B cell (primary cell): ENCODE data around the gene STRADA. TPM values are rescaled to one million over a fixed set of nuclear protein-coding genes. Genes with fewer than 3 reads are reported as not detected.
A peak's percentile ranks its signal among the peaks of the same experiment; 100 is the strongest.

ENCODE experiments used
- ATAC-seq: fragments of 200-7000 bp; cut with Tn5 transposase; one replicate; pipeline ENCODE4 v1.10.0; 2021; ENCODE audit warnings: low read depth, mild to moderate bottlenecking, moderate number of reproducible peaks, moderate library complexity
- CTCF ChIA-PET: fragments of 350-600 bp; sonication (Branson Sonifier 250); formaldehyde crosslinking; loops from one replicate; lab custom pipeline; 2021; ENCODE audit warnings: antibody characterized with exemption, inconsistent platforms; lab: Charles Lee
- POLR2A ChIA-PET: fragments of 350-600 bp; sonication (Branson Sonifier 250); formaldehyde crosslinking; loops from one replicate; lab custom pipeline; 2021; ENCODE audit warnings: antibody characterized with exemption; lab: Charles Lee
- DNase-seq: peaks from one replicate; pipeline ENCODE4 v3.0.0; 2013
- H2AFZ ChIP-seq: 2 replicates; pipeline ENCODE4 v1.6.1; 2012; ENCODE audit warnings: mild to moderate bottlenecking, low read depth, low read length; ENCODE audit not compliant: insufficient read depth, poor library complexity, severe bottlenecking
- H3K27ac ChIP-seq, 2 donors: 1 replicate in 1 of 2; 2 replicates in 1 of 2; pipeline ENCODE4 v1.5.1; 2012 to 2013; ENCODE audit warnings: low read length in 2 of 2, mild to moderate bottlenecking in 2 of 2, moderate library complexity in 1 of 2
- H3K27me3 ChIP-seq, 4 experiments: fragments of 200-600 bp in 1 of 4; sonication (generic) in 1 of 4; replicated peaks in 1 of 4; 1 replicate in 2 of 4; 2 replicates in 2 of 4; pipeline versions ENCODE4 v1.6.1 to v1.7.0; 2013 to 2016; ENCODE audit warnings: low read length in 3 of 4, mild to moderate bottlenecking in 2 of 4, mixed read lengths in 1 of 4, moderate library complexity in 1 of 4; ENCODE audit not compliant: insufficient read depth in 4 of 4, control insufficient read depth in 3 of 4; ENCODE audit errors: control extremely low read depth in 1 of 4
- H3K36me3 ChIP-seq, 2 experiments: replicated peaks in 1 of 2; 1 replicate in 1 of 2; 2 replicates in 1 of 2; pipeline versions ENCODE4 v1.6.1 to v1.7.1; 2013; ENCODE audit warnings: low read length in 1 of 2; ENCODE audit not compliant: insufficient read depth in 2 of 2, control insufficient read depth in 1 of 2; ENCODE audit errors: control extremely low read depth in 1 of 2, extremely low read depth in 1 of 2
- H3K4me1 ChIP-seq, 2 donors: fragments of 200-600 bp in 1 of 2; sonication (generic) in 1 of 2; 1 replicate in 1 of 2; 2 replicates in 1 of 2; pipeline versions ENCODE4 v1.5.1 to v1.6.1; 2013 to 2017; ENCODE audit warnings: low read length in 2 of 2; ENCODE audit not compliant: control insufficient read depth in 2 of 2, insufficient read depth in 2 of 2
- H3K4me2 ChIP-seq: replicated peaks from 2 replicates; pipeline ENCODE3; 2012; ENCODE audit warnings: mild to moderate bottlenecking, low read depth, low read length; ENCODE audit not compliant: poor library complexity, severe bottlenecking
- H3K4me3 ChIP-seq, 5 experiments: fragments of 200-600 bp in 1 of 5; sonication (generic) in 1 of 5; 1 replicate in 3 of 5; 2 replicates in 2 of 5; pipeline versions ENCODE4 v1.5.1 to v1.7.0; 2011 to 2016; ENCODE audit warnings: low read length in 4 of 5, mild to moderate bottlenecking in 4 of 5, low read depth in 2 of 5, control low read depth in 1 of 5, moderate library complexity in 1 of 5; ENCODE audit not compliant: insufficient read depth in 1 of 5; ENCODE audit errors: control extremely low read depth in 1 of 5, extremely low read depth in 1 of 5
- H3K79me2 ChIP-seq: fragments of 200-600 bp; sonication (generic); one replicate; pipeline ENCODE4 v1.6.0; 2016; ENCODE audit warnings: low read length; ENCODE audit not compliant: control insufficient read depth, insufficient read depth
- H3K9ac ChIP-seq: fragments of 200-600 bp; sonication (generic); 2 replicates; pipeline ENCODE4 v1.6.1; 2017; ENCODE audit warnings: mild to moderate bottlenecking, low read length, moderate library complexity
- H3K9me3 ChIP-seq, 3 donors: one replicate each; pipeline versions ENCODE4 v1.6.1 to v1.7.1; 2013; ENCODE audit warnings: low read length in 2 of 3; ENCODE audit not compliant: control insufficient read depth in 2 of 3, insufficient read depth in 1 of 3; ENCODE audit errors: control extremely low read depth in 1 of 3
- H4K20me1 ChIP-seq: 2 replicates; pipeline ENCODE4 v1.6.0; 2012; ENCODE audit warnings: mild to moderate bottlenecking, low read length; ENCODE audit not compliant: insufficient read depth, control insufficient read depth, poor library complexity, severe bottlenecking
- H3K27ac Mint-ChIP-seq: one replicate; pipeline ENCODE4 v1.8.0; 2021; ENCODE audit warnings: mixed read lengths
- H3K27me3 Mint-ChIP-seq: one replicate; pipeline ENCODE4 v1.8.0; 2021; ENCODE audit warnings: mixed read lengths
- H3K4me1 Mint-ChIP-seq: one replicate; pipeline ENCODE4 v1.8.0; 2021; ENCODE audit warnings: mixed read lengths
- H3K4me3 Mint-ChIP-seq: one replicate; pipeline ENCODE4 v1.8.0; 2021; ENCODE audit warnings: mixed read lengths
- H3K9me3 Mint-ChIP-seq: one replicate; pipeline ENCODE4 v1.8.0; 2022; ENCODE audit warnings: mixed read lengths; ENCODE audit not compliant: insufficient read depth
- CTCF ChIP-seq: fragments of 200-600 bp; IDR thresholded peaks from one replicate; pipeline ENCODE4 v1.8.0; 2022; ENCODE audit warnings: antibody characterized with exemption, mild to moderate bottlenecking
- EZH2 ChIP-seq: IDR thresholded peaks from 2 replicates; pipeline ENCODE4 v1.6.1; 2012; ENCODE audit warnings: borderline replicate concordance, low read depth, mild to moderate bottlenecking, moderate library complexity, low read length; ENCODE audit not compliant: insufficient read depth, poor library complexity, severe bottlenecking
- WGBS: methylation state at CpG from one replicate; pipeline ENCODE4 v1.1.5; 2013; ENCODE audit warnings: missing lambda C conversion rate; ENCODE audit not compliant: insufficient coverage; 5-methylcytosine and 5-hydroxymethylcytosine counted together
- intact Hi-C: fragments of 100-400 bp; cut with micrococcal nuclease; formaldehyde crosslinking; loops from one replicate; pipeline ENCODE4 v1.10.0; 2022
- polyA plus RNA-seq: library from polyadenylated mRNA; depleted of rRNA; stranded (reverse); fragments of >200 nt; gene quantifications from 2 replicates; pipeline ENCODE4 v1.2.3, GENCODE V29; 2012
- total RNA-seq, 2 donors: library from RNA; stranded (reverse); fragments of 120-200 nt in 1 of 2; gene quantifications; 1 replicate in 1 of 2; 2 replicates in 1 of 2; pipeline versions ENCODE4 v1.2.3 to v1.2.4, GENCODE V29; 2013 to 2022

Gene STRADA
- total and polyA plus RNA-seq, 2 donors (not counting 1 experiment from before 2014, with no cell fraction given), result 48.1 to 93.2 TPM

GRCh38 chr17:63672856-63673255 lies 68.7 kb downstream of the STRADA start:
- H3K4me1 Mint-ChIP-seq, result peaks cover 13% of the 10 kb centered on the region
- Histone ChIP-seq H3K27ac (no peak overlapping the region), H3K9me3 (no peaks in the 10 kb centered on the region), H2AFZ (no peak overlapping the region), H3K4me3 (no peak overlapping the region), H3K36me3 (peaks cover 9 to 73% of the 10 kb centered on the region in 2 experiments), H3K9ac (no peak overlapping the region), H3K4me1 (peaks cover 3 to 11% of the 10 kb centered on the region in 2 donors), H3K4me2 (no peak overlapping the region), H4K20me1 (no peaks in the 10 kb centered on the region), H3K27me3 (no peaks in the 10 kb centered on the region), H3K79me2 (peaks cover 16% of the 10 kb centered on the region)
- 100% methylated on average over 1 of the region's 2 CpGs for WGBS
- no peak for DNase-seq
- no peak for TF ChIP-seq CTCF
- no peak for ATAC-seq
- H3K27me3 Mint-ChIP-seq, result no peaks in the 10 kb centered on the region
- intact Hi-C loops, result no loop called here
- no peak overlapping the region for H3K27ac Mint-ChIP-seq
- ChIA-PET POLR2A (interaction anchor here (0.6 kb wide), 1 partner anchor 76 kb away, joined by 5 read pairs; no protein-coding TSS in a partner anchor), CTCF (no interaction called here)
- H3K4me3 Mint-ChIP-seq, result no peak overlapping the region
- H3K9me3 Mint-ChIP-seq, result no peaks in the 10 kb centered on the region

- 13% methylated on average over 2 of the region's 5 CpGs for WGBS
- Mint-ChIP-seq H3K4me1 (peaks cover 37% of the 10 kb centered on the region), H3K27ac (peak overlapping the region; percentile 96), H3K4me3 (peak overlapping the region; percentile 77), H3K9me3 (no peaks in the 10 kb centered on the region), H3K27me3 (no peaks in the 10 kb centered on the region)
- H3K27me3 ChIP-seq, result no peaks in the 10 kb centered on the region
- intact Hi-C loops, result loop anchor here (5.0 kb wide), 1 partner anchor 43 kb away; the partner anchor contains the start of gene MAP3K3
- CTCF ChIA-PET, result interaction anchor here (0.7 to 2.6 kb wide), 10 partner anchors 9 to 259 kb away, joined by 3 to 10 read pairs (median 3); no protein-coding TSS in a partner anchor
- H3K4me2 ChIP-seq, result peak overlapping the region; percentile 48
- DNase-seq (peak; percentile 66), ATAC-seq (peak; percentile 84)
- H3K4me3 ChIP-seq, result no peak overlapping the region
- peak overlapping the region; percentile 57 for H2AFZ ChIP-seq
- peak overlapping the region; percentile 71 to 76 for H3K27ac ChIP-seq
- peaks cover 28 to 40% of the 10 kb centered on the region in 2 donors for H3K4me1 ChIP-seq
- H3K79me2 ChIP-seq, result peaks cover 12% of the 10 kb centered on the region
- no peak for TF ChIP-seq EZH2
- POLR2A ChIA-PET, result interaction anchor here (0.6 to 1.7 kb wide), 7 partner anchors 15 to 70 kb away, joined by 3 to 7 read pairs (median 3); partner anchors contain the start of gene MAP3K3
- H4K20me1 ChIP-seq, result no peaks in the 10 kb centered on the region
- H3K36me3 ChIP-seq, result peaks cover 17 to 46% of the 10 kb centered on the region in 2 experiments
- H3K9me3 ChIP-seq, result no peaks in the 10 kb centered on the region
- H3K9ac ChIP-seq, result peak overlapping the region; percentile 29
These were observed 75.9 kb downstream of the STRADA start for GRCh38 chr17:63665527-63666214.
